GM21390 (cell line): ENCODE data around the gene RBM38.
"Not testable (repeated sequence)": the region's sequence is repeated elsewhere in the genome, so short reads cannot be mapped to it uniquely, and the experiment has no call there.

Source experiments
- ATAC-seq: cut with Tn5 transposase; IDR thresholded peaks from one replicate; pipeline ENCODE4 v1.9.1; 2021; ENCODE audit not compliant: unreplicated experiment

Gene RBM38

GRCh38 chr20:57390604-57391438 lies at the start of gene RBM38:
TSS of gene RBM38 (plus strand) at chr20:57391396. CDS start at chr20:57391582, 186 bp downstream.
- ATAC-seq, result peak; percentile 50

GRCh38 chr20:57341663-57342062 lies 49.5 kb upstream of the RBM38 start:
- no peak for ATAC-seq

GRCh38 chr20:57342829-57343228 lies 48.4 kb upstream of the RBM38 start:
- ATAC-seq, result no peak

GRCh38 chr20:57346477-57346876 lies 44.7 kb upstream of the RBM38 start:
- ATAC-seq, result no peak

- ATAC-seq, result no peak
Observed at GRCh38 chr20:57347393-57347792, 43.8 kb upstream of the RBM38 start.

GRCh38 chr20:57348200-57348921 lies 42.8 kb upstream of the RBM38 start:
- not testable (repeated sequence) for ATAC-seq

- ATAC-seq, result not testable (repeated sequence)
Observed at GRCh38 chr20:57348922-57349574, 42.1 kb upstream of the RBM38 start.

- ATAC-seq, result no peak
Observed at GRCh38 chr20:57350081-57350710, 41.0 kb upstream of the RBM38 start.

- not testable (repeated sequence) for ATAC-seq
Observed at GRCh38 chr20:57350726-57351041, 40.5 kb upstream of the RBM38 start.

GRCh38 chr20:57351042-57351783 lies 40.0 kb upstream of the RBM38 start, which contains the start of gene RAE1:
TSS of gene RAE1 (plus strand) at chr20:57351255. CDS start at chr20:57354039, 2,784 bp downstream.
- peak; percentile 80 for ATAC-seq

- ATAC-seq, result no peak
Observed at GRCh38 chr20:57352305-57352704, 38.9 kb upstream of the RBM38 start.

GRCh38 chr20:57353351-57353750 lies 37.8 kb upstream of the RBM38 start:
- no peak for ATAC-seq

- ATAC-seq, result no peak
Observed at GRCh38 chr20:57361517-57361916, 29.7 kb upstream of the RBM38 start.

- ATAC-seq, result no peak
Observed at GRCh38 chr20:57364451-57364850, 26.7 kb upstream of the RBM38 start.

GRCh38 chr20:57369596-57369995 lies 21.6 kb upstream of the RBM38 start:
- ATAC-seq, result no peak

GRCh38 chr20:57370316-57370715 lies 20.9 kb upstream of the RBM38 start:
- no peak for ATAC-seq

GRCh38 chr20:57371363-57371762 lies 19.8 kb upstream of the RBM38 start:
- no peak for ATAC-seq

- no peak for ATAC-seq
Observed at GRCh38 chr20:57372157-57372556, 19.0 kb upstream of the RBM38 start.

GRCh38 chr20:57372581-57373350 lies 18.4 kb upstream of the RBM38 start:
- ATAC-seq, result no peak
